Measurements from ENCODE around the gene IBA57. TPM values are rescaled to one million over a fixed set of nuclear protein-coding genes. Genes with fewer than 3 reads are reported as not detected.

The IBA57 gene
- 2.2 and 4.1 TPM in 2 replicates for total RNA-seq

GRCh38 chr1:228165372-228166169, at the start of gene IBA57:
Gene IBA57 (plus strand): TSS chr1:228165804. CDS start chr1:228165817, 13 bp downstream.

GRCh38 chr1:228139931-228140723, 25.5 kb upstream of the IBA57 start, which contains the start of gene GUK1:
Gene GUK1 (plus strand): TSS chr1:228140279. CDS start chr1:228140303, 24 bp downstream.

GRCh38 chr1:228149406-228150119, 16.0 kb upstream of the IBA57 start, which contains the start of gene GJC2:
Gene GJC2 (plus strand): TSS chr1:228149930. CDS start chr1:228157759, 7,829 bp downstream.

GRCh38 chr1:228207851-228208821, 42.5 kb downstream of the IBA57 start, which contains the start of gene OBSCN:
Gene OBSCN (plus strand): TSS chr1:228208044. CDS start chr1:228211784, 3,740 bp downstream.

Other genes starting within 250 kb of the IBA57 start
- 0.47 and 1.5 TPM in 2 replicates for gene WNT9A, start 217.9 kb upstream of the IBA57 start, total RNA-seq
- not detected in 2 replicates for gene WNT3A, start 158.8 kb upstream of the IBA57 start, total RNA-seq
- gene ARF1, start 83.1 kb upstream of the IBA57 start, total RNA-seq, result 348 and 401 TPM in 2 replicates
- gene C1orf35, start 62.5 kb upstream of the IBA57 start, total RNA-seq, result 5.8 and 10.7 TPM in 2 replicates
- 60.0 and 60.2 TPM in 2 replicates for gene MRPL55, start 56.5 kb upstream of the IBA57 start, total RNA-seq
- gene GUK1, start 25.5 kb upstream of the IBA57 start, total RNA-seq, result 373 and 571 TPM in 2 replicates
- gene GJC2, start 15.9 kb upstream of the IBA57 start, total RNA-seq, result 0.60 and 6.2 TPM in 2 replicates
- gene OBSCN, start 42.2 kb downstream of the IBA57 start, total RNA-seq, result 5.3 and 6.9 TPM in 2 replicates
- 17.1 and 28.7 TPM in 2 replicates for gene TRIM11, start 241.0 kb downstream of the IBA57 start, total RNA-seq

Data from pericardium fibroblast (primary cell).